GM21515 (cell line): ENCODE results near the gene ZNF33A.
"Not testable (repeated sequence)": the region's sequence is repeated elsewhere in the genome, so short reads cannot be mapped to it uniquely, and the experiment has no call there.

Source experiments
- ATAC-seq: cut with Tn5 transposase; IDR thresholded peaks from one replicate; pipeline ENCODE4 v1.9.1; 2021; ENCODE audit not compliant: unreplicated experiment

Gene ZNF33A

GRCh38 chr10:38043516-38043915 is 33.0 kb downstream of the ZNF33A start:
- ATAC-seq: no peak

DNA sequence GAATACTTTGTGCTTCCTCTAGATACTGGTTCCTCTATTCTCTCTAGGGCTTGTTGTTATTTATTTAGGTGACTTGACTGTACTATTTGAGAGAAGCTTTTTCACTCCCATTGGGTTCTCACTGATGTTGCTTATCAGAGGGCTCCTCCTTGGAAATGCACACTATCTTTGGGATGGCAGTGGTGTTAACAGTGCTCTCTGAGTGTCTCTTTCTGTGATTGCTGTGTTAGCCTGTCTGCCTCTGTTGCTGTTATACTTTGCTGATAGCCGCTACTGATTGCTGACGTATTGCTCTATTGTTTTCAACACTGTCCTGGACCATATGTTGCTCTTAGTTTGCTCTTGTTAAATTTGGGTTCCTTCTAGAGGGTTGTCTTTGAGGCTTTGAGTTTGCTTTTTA is 34.7 kb downstream of the ZNF33A start:
- no peak for ATAC-seq

- no peak for ATAC-seq
Observed at GRCh38 chr10:38047666-38048065, 37.2 kb downstream of the ZNF33A start.

GRCh38 chr10:38050212-38050611 is 39.7 kb downstream of the ZNF33A start:
- ATAC-seq: no peak

DNA sequence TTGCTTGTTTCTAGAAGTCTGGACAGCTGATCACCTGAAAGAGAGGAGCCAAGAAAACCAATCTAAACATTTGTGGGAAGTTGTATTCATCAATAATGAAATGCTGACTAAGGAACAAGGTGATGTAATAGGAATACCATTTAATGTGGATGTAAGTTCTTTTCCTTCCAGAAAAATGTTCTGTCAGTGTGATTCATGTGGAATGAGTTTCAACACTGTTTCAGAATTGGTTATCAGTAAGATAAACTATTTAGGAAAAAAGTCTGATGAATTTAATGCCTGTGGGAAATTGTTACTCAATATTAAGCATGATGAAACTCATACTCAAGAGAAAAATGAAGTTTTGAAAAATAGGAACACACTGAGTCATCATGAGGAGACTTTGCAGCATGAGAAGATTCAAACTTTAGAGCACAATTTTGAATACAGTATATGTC is 43.9 kb downstream of the ZNF33A start:
- ATAC-seq: no peak

GRCh38 chr10:38055274-38055894 is 44.9 kb downstream of the ZNF33A start:
- not testable (repeated sequence) for ATAC-seq

DNA sequence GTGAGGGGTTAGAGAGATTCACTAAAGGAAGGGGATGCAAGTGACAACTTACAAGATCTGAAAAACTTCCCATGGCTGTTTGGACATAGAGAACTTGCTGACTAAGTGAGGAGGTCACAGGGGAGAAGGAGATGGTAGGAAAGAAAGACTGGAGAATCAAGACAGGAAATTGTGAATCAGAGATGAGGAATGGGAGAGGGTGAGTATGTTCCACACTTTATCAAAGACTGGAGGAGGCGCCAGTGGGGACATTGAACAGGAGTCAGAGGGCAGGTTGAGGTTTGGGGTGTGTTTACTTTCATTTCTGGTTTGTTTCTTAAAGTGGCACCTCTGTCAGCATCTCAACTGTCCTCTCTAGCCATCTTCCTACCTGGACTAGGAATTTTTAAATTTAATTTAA is 59.2 kb downstream of the ZNF33A start:
- not testable (repeated sequence) for ATAC-seq

DNA sequence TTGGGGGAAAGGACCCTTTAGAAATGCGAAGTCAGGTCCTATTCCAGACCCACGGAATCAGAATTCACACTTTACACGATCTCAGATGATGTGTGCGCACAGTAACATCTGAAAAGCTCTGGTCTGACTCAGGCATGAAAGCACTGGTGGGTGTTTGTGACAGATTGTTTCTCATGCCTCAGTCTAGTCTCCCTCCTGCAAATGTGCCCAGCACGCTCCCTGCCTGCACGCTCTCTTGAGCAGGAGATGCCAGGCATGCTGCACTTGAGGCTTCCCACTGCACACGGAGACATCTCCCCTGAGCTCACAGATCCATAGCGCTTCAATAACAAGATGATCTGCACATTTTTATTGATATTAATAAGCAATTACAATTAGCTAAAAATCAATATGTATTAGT is 60.0 kb downstream of the ZNF33A start:
- no peak for ATAC-seq

DNA sequence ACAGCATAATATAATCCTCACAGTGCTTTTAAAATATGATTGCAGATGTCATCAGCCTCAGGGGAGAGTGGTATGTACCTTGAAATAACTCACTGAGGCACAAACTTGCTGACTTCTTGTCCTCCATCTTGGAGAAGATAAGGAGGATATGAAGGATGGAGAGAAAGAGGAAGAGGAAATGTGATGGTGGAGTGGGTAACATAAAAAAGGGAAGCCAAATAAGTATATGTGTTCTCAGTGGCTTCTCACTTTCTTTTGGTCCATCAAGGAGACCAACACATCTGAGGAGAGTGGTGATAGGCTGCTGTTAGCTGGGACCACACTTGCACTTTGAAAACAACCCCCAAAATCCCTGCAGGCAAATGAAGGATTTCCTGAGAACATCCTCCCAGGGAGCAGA is 62.1 kb downstream of the ZNF33A start:
- no peak for ATAC-seq

DNA sequence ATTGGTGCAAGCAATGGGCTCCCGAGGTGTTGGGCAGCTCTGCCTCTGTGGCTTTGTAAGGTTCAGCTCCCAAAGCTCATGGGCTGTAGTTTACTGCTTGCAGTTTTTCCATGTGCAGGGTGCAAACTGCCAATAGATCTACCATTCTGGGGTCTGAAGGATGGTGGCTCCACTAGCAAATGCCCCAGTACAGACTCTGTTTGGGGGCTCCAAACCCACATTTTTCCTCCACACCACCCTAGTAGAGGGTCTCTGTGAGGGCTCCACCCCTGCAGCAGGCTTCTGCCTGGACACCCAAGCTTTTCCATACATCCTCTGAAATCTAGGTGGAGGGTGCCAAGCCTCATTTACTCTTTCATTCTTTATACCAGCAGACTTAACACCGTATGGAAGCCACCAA is 66.2 kb downstream of the ZNF33A start:
- no peak for ATAC-seq

DNA sequence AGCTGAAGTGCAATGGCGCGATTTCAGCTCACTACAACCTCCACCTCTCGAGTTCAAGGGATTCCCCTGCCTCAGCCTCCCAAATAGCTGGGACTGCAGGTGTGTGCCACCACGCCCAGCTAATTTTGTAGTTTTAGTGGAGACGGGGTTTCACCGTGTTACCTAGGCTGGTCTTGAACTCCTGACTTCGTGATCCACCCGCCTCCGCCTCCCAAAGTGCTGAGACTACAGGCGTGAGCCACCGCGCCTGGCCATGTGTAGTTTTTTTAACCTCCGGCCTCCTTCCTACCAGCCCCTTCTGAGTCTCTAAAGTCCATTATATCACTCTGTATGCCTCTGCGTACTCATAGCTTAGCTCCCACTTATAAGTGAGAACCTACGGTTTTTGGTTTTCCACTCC is 82.8 kb downstream of the ZNF33A start:
- not testable (repeated sequence) for ATAC-seq

DNA sequence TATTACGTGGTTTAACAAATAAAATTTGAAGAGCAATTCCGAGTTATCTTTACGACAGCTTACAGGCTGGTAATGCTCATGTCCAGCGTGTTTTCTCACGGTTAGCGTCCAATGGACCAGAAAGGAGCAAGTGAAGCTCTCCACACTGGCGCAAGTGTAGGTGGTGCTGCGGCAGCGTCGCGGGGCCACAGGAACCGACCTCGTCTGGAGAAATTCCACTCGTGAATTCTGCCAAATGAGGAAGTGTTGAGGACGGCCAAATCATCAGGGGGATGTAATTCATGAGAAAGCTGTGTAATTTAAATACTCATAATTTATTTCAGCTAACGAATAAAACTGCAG is 83.3 kb downstream of the ZNF33A start:
- peak; percentile 28 for ATAC-seq

- ATAC-seq: peak; percentile 98
Observed at GRCh38 chr10:38094158-38094926, 83.9 kb downstream of the ZNF33A start, which contains the start of gene ZNF37A. Gene ZNF37A (plus strand): TSS chr10:38094337. CDS start chr10:38096618, 2,281 bp downstream.

DNA sequence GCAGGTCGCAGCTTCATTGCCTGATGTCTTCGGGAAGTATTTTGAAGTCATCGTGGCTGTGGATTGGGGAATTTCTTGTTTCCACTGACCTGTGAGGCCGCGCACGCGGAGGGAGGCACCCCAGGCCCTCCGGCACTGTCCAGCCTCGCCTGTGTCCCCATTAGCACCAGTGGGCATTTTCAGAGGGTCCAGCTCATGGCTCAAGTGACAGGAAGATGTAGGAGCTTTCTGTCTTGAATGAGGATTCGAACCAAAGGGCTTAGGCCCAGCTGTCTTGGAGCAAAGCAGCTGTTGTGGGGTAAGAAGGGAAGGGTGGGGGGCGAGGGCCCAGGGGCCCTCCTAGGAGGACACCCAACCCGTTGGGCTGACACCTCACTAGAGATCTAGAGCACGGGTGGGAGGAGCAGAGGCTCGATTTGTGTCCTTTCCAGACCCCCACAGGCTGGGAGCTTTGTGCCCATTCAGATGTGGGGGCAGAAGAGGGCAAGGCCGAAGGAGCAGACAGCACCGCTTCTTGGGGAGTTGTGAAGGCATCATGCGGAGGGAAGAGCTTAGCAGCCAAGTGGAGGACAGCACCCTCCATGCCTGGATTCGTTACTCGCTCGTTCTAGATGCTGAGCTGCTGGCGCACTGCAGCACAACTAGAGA is 84.6 kb downstream of the ZNF33A start:
- no peak for ATAC-seq

DNA sequence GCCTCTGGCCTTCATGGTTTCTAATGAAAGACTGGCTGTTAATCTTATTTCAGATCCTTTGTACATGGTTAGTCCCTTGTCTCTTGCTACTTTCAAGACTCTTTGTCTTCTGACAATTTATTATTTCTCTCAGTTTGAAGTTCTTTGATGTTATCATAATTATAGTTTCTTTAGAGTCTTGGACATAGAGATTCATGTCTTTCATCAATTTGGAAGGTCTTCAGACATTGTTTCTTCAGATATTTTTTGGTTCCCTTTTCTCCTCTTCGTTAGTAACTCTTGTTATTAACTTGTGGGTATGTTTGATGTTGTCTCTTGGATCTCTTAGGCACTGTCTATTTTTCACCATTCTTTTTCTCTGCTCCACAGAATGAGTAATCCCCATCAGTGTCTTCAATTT is 92.4 kb downstream of the ZNF33A start:
- no peak for ATAC-seq

- ATAC-seq: no peak
Observed at GRCh38 chr10:38103756-38104155, 93.3 kb downstream of the ZNF33A start.

GRCh38 chr10:38112159-38112558 is 101.7 kb downstream of the ZNF33A start:
- no peak for ATAC-seq
